Left lung (tissue), 10 donors: ENCODE measurements around the gene SORCS1. TPM values are rescaled to one million over a fixed set of nuclear protein-coding genes. Genes with fewer than 3 reads are reported as not detected.
A peak's percentile ranks its signal among the peaks of the same experiment; 100 is the strongest.

Experiments
- ATAC-seq: fragments of 200-7000 bp; cut with Tn5 transposase; one replicate; pipeline ENCODE4 v1.9.1; 2020; ENCODE audit warnings: moderate library complexity
- DNase-seq, 4 donors: peaks; one replicate each; pipeline ENCODE4 v3.0.0-alpha.2; 2013 to 2020
- H3K27ac ChIP-seq, 2 donors: fragments of 200-600 bp; sonication (generic) in 1 of 2; one replicate each; pipeline versions ENCODE4 v1.5.0 to v1.8.0; 2020 to 2021
- H3K27me3 ChIP-seq, 2 donors: fragments of 200-600 bp; sonication (generic) in 1 of 2; one replicate each; pipeline versions ENCODE4 v1.5.0 to v1.8.0; 2020 to 2021
- H3K36me3 ChIP-seq, 2 donors: fragments of 200-600 bp; sonication (generic) in 1 of 2; one replicate each; pipeline versions ENCODE4 v1.5.0 to v1.8.0; 2020 to 2021
- H3K4me1 ChIP-seq, 2 donors: fragments of 200-600 bp; one replicate each; pipeline ENCODE4 v1.8.0; 2021
- H3K4me3 ChIP-seq, 2 donors: fragments of 200-600 bp; sonication (generic) in 1 of 2; one replicate each; pipeline versions ENCODE4 v1.5.0 to v1.8.0; 2020 to 2021; ENCODE audit warnings: mild to moderate bottlenecking in 1 of 2
- H3K9me3 ChIP-seq, 2 donors: fragments of 200-600 bp; sonication (generic) in 1 of 2; one replicate each; pipeline versions ENCODE4 v1.5.0 to v1.8.0; 2020 to 2021
- intact Hi-C, 2 donors: fragments of 100-400 bp; cut with DNase I; formaldehyde crosslinking; loops; one replicate each; pipeline versions ENCODE4 v1.11.2 to v1.14.2; 2022
- polyA plus RNA-seq, 6 donors: library from polyadenylated mRNA; unstranded; fragments of 120-200 nt; gene quantifications; one replicate each; pipeline ENCODE4 v1.2.1, GENCODE V29; 2013; ENCODE audit not compliant: insufficient read length in 6 of 6
- total RNA-seq, 2 donors: library from RNA; stranded (reverse); fragmentation: NEBNext Ultra II Directional; extraction: Animal tissue kit (Norgen Biotek cat#: 25700); gene quantifications; one replicate each; pipeline ENCODE4 v1.2.1, GENCODE V29; 2021
- TF ChIP-seq, protein P1 (sequence below), 2 donors: fragments of 200-600 bp; sonication (generic) in 1 of 2; IDR thresholded peaks; one replicate each; pipeline versions ENCODE4 v1.5.0 to v1.8.0; 2021; ENCODE audit warnings: antibody characterized with exemption in 2 of 2
- donor health status: DM: no; HTN: yes; CAD: no.
- donor health status: DM: no; HTN: no; CAD: no.

Gene SORCS1
- total and polyA plus RNA-seq, 8 donors, result 0.03 to 0.72 (median 0.21) TPM

DNA sequence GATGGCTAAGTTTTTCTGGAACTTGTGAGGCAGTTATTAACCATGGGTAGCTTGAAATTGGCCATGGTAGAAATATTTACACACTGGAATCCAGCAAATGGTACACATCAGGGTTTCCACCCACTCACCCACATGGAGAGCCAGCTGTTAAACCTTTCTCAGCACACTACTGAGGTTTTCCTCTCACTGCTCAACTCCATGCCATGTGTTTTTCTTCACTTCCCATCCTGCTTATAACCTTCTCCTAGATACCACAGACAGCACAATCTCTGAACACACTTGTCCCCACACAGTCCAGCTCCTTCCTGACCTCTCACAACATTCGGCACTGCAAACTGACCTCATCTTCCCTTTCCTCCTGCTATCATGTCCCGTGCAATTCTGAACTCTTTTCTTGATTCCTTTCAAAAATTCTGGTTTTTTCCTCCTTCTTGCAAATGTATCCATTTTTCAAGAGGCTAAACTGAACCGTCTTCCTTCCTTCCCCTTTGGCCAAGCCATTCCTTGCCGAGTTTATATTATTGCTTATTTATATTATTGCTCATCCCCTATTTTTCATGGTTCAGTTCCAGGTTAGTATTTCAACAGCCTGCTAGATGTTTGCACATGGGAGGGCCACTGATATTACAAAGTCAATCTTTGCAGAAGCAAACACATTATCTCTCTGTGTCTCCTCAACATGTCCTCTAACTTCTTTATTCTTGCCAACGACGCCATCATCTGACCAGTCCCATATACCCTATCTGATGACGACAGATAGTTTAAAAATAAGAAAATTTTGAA lies 606.4 kb downstream of the SORCS1 start:
- TF ChIP-seq, protein P1, sequence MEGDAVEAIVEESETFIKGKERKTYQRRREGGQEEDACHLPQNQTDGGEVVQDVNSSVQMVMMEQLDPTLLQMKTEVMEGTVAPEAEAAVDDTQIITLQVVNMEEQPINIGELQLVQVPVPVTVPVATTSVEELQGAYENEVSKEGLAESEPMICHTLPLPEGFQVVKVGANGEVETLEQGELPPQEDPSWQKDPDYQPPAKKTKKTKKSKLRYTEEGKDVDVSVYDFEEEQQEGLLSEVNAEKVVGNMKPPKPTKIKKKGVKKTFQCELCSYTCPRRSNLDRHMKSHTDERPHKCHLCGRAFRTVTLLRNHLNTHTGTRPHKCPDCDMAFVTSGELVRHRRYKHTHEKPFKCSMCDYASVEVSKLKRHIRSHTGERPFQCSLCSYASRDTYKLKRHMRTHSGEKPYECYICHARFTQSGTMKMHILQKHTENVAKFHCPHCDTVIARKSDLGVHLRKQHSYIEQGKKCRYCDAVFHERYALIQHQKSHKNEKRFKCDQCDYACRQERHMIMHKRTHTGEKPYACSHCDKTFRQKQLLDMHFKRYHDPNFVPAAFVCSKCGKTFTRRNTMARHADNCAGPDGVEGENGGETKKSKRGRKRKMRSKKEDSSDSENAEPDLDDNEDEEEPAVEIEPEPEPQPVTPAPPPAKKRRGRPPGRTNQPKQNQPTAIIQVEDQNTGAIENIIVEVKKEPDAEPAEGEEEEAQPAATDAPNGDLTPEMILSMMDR (IDR thresholded peaks at IDR 0.05), result no peak
- Histone ChIP-seq H3K9me3 (no peaks in the 10 kb centered on the region), H3K27me3 (no peaks in the 10 kb centered on the region), H3K27ac (no peak overlapping the region), H3K4me1 (no peaks in the 10 kb centered on the region), H3K36me3 (no peaks in the 10 kb centered on the region), H3K4me3 (no peak overlapping the region)
- ATAC-seq, result no peak
- intact Hi-C loops, result no loop called here
- no peak for DNase-seq

DNA sequence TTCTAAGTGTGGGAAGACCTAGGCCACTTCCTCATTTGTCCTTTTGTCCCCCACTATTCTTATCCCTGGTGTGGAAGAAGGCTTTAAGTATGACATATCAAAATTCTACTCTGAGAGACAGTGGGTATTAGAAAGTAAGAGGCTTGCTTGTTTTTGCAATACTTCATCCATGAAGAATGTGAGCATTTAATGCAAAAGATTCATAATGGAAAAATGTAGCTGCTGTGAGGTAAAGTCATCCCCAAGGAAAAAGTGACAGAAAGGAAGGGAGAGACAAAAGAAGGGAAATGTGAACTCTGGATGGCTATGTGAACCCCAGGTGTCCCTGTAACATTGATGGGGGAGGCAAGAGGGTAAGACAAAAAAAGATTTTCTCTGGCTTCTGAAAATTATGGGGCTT lies 607.5 kb downstream of the SORCS1 start:
- H3K4me3 ChIP-seq, result no peak overlapping the region
- no peak overlapping the region for H3K27ac ChIP-seq
- TF ChIP-seq, protein P1 (IDR thresholded peaks at IDR 0.05), result no peak
- H3K4me1 ChIP-seq, result no peaks in the 10 kb centered on the region
- no peaks in the 10 kb centered on the region for H3K27me3 ChIP-seq
- no peaks in the 10 kb centered on the region for H3K36me3 ChIP-seq
- ATAC-seq (no peak), DNase-seq (no peak)
- H3K9me3 ChIP-seq, result no peaks in the 10 kb centered on the region
- intact Hi-C loops, result no loop called here

DNA sequence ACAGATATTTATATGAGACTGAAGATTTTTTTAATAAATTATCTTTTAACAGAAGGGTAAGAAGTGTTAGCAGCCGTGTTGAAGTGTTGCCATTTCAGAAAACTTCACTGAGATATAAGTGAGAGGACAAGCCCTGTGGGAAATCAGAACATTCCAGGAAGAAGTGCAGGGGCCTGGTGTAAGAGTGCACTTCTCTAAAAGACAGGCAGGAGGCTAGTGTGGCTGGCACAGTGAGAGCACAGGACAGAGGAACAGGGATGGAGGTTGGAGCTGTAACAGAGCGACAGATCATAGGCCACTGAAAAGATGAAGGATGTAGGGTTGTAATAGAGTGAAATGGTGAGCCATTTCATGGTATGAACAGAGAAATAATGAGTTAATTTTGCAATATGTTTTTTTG lies 608.9 kb downstream of the SORCS1 start:
- intact Hi-C loops, result no loop called here
- no peaks in the 10 kb centered on the region for H3K9me3 ChIP-seq
- H3K27ac ChIP-seq, result no peak overlapping the region
- H3K4me3 ChIP-seq, result no peak overlapping the region
- DNase-seq (no peak), ATAC-seq (no peak)
- TF ChIP-seq, protein P1 (IDR thresholded peaks at IDR 0.05), result no peak
- H3K36me3 ChIP-seq, result no peaks in the 10 kb centered on the region
- H3K27me3 ChIP-seq, result no peaks in the 10 kb centered on the region
- H3K4me1 ChIP-seq, result no peaks in the 10 kb centered on the region

DNA sequence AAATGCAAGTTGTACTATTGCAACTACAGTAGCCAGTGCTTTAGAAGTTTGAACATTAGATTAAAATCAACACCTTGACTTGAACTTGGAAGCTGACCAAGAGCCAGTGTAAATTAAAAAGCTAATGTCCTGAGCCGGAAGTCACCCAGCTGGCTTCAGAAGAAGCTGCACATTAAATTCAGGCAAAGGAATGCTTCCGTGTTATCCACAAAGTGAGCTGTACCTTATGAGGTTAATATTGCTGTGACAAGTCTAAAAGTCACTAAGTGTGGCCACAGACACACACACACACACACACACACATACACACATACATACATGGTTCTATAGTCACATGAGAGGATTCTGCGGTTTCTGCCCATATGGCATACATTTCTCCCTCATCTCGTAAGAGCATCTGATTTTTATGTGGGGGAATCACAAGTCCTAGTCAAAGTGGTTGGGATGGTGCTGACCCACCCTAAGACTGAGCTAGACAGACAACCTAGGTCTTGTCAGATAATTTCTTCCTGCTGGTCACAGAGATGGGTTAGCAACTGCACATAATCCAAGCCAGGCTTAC lies 612.9 kb downstream of the SORCS1 start:
- TF ChIP-seq, protein P1 (IDR thresholded peaks at IDR 0.05), result no peak
- H3K27ac ChIP-seq, result no peak overlapping the region
- H3K36me3 ChIP-seq, result no peaks in the 10 kb centered on the region
- peak in 1 of 4 donors; percentile 15 for DNase-seq
- H3K27me3 ChIP-seq, result no peaks in the 10 kb centered on the region
- H3K4me1 ChIP-seq, result no peaks in the 10 kb centered on the region
- intact Hi-C loops, result no loop called here
- no peak overlapping the region for H3K4me3 ChIP-seq
- no peak for ATAC-seq
- H3K9me3 ChIP-seq, result no peaks in the 10 kb centered on the region

DNA sequence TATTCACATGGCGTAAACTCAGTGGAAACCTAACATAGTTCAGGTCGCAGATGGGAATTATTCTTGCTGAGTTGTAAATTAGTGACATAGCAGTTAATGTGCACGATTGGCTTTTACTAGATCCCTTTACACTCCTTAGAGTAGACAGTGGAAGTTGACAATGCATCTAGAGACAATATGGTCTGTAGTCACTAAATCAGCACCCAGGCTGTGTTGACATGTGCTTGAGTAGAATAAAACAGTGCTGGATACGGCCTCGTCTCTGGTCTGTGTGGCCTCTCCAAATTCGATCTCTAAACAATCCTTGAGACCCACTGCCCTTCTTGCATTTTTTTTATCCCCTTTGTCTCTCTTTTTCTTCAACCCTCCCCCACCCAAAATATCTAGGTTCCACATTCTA lies 615.7 kb downstream of the SORCS1 start:
- H3K36me3 ChIP-seq, result no peaks in the 10 kb centered on the region
- TF ChIP-seq, protein P1 (IDR thresholded peaks at IDR 0.05), result no peak

More for the DNA sequence above, 615.7 kb downstream of the SORCS1 start:
- intact Hi-C loops, result no loop called here
- DNase-seq (no peak), ATAC-seq (no peak)
- no peaks in the 10 kb centered on the region for H3K27me3 ChIP-seq
- no peaks in the 10 kb centered on the region for H3K4me1 ChIP-seq
- no peak overlapping the region for H3K4me3 ChIP-seq
- no peaks in the 10 kb centered on the region for H3K9me3 ChIP-seq
- no peak overlapping the region for H3K27ac ChIP-seq
